GM19099 (cell line): ENCODE data around the gene KNSTRN.

Source experiments
- POLR2A ChIP-seq: IDR thresholded peaks from 3 replicates; pipeline ENCODE4 v1.6.1; 2011; ENCODE audit warnings: low read depth; ENCODE audit not compliant: insufficient read length; ENCODE audit errors: extremely low read depth

KNSTRN gene

GRCh38 chr15:40437752-40438687, 55.5 kb downstream of the KNSTRN start:
- TF ChIP-seq POLR2A = no peak

GRCh38 chr15:40438712-40439111, 56.2 kb downstream of the KNSTRN start:
- TF ChIP-seq POLR2A = no peak

- TF ChIP-seq POLR2A = no peak
Observed at GRCh38 chr15:40439461-40439959, 57.0 kb downstream of the KNSTRN start.

- TF ChIP-seq POLR2A = no peak
Observed at GRCh38 chr15:40439960-40440742, 57.6 kb downstream of the KNSTRN start.

- TF ChIP-seq POLR2A = peak; percentile 62
Observed at GRCh38 chr15:40440743-40441564, 58.4 kb downstream of the KNSTRN start, which contains the start of gene BAHD1. TSS of gene BAHD1 (plus strand) at chr15:40440953. CDS start at chr15:40458465, 17,512 bp downstream.

- TF ChIP-seq POLR2A = no peak
Observed at GRCh38 chr15:40441565-40442531, 59.3 kb downstream of the KNSTRN start.

GRCh38 chr15:40443255-40443654, 60.7 kb downstream of the KNSTRN start:
- TF ChIP-seq POLR2A = no peak

- TF ChIP-seq POLR2A = no peak
Observed at GRCh38 chr15:40443846-40444245, 61.3 kb downstream of the KNSTRN start.
